ENCODE data around the gene KIF7. TPM values are rescaled to one million over a fixed set of nuclear protein-coding genes. Genes with fewer than 3 reads are reported as not detected.
A peak's percentile ranks its signal among the peaks of the same experiment; 100 is the strongest.

Gene KIF7
- total RNA-seq, 3 donors from 2014 or later, result 1.6 to 9.4 (median 3.1) TPM

DNA sequence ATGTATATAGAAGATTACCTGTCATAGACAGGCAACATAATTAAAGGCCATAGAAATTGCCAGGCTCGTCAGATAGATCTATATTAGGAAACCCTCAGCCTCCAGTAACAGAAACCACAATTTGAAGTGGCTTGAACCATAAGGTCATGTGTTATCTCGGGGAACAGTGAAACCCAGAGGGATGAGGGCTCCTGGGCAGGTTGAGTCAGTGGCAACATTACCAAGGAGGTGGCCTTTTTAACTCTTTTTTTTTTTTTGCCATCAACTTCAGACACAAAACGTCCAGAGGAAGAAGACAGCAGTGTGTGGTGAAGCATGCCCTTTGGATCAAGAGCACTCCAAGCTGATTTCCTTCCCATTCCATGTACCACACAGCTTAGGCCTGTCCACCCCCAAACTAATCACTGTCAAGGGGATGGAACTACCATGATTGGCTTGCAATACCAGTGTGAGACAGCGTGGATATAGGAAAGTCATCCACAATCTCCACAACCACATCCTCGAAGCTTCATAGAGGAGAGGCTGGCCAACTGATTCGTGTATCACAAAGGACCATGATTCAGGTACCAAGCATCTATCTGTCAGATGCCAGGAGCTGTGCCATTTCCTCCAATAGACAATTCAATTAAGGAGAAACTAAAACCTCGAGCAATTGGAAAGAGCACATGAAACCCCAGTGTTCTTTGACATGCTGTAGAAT is 999 bp upstream of the KIF7 start:
- ATAC-seq, result no peak
- H3K9me3 ChIP-seq, result no peaks in the 10 kb centered on the region
- H3K4me1 ChIP-seq (ENCODE audit: low read depth), result no peaks in the 10 kb centered on the region
- H3K36me3 ChIP-seq (ENCODE audit: low read depth), result no peaks in the 10 kb centered on the region
- no peak overlapping the region for H3K4me3 ChIP-seq
- TF ChIP-seq, protein P1, sequence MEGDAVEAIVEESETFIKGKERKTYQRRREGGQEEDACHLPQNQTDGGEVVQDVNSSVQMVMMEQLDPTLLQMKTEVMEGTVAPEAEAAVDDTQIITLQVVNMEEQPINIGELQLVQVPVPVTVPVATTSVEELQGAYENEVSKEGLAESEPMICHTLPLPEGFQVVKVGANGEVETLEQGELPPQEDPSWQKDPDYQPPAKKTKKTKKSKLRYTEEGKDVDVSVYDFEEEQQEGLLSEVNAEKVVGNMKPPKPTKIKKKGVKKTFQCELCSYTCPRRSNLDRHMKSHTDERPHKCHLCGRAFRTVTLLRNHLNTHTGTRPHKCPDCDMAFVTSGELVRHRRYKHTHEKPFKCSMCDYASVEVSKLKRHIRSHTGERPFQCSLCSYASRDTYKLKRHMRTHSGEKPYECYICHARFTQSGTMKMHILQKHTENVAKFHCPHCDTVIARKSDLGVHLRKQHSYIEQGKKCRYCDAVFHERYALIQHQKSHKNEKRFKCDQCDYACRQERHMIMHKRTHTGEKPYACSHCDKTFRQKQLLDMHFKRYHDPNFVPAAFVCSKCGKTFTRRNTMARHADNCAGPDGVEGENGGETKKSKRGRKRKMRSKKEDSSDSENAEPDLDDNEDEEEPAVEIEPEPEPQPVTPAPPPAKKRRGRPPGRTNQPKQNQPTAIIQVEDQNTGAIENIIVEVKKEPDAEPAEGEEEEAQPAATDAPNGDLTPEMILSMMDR (IDR thresholded peaks at IDR 0.05), result no peak
- intact Hi-C loops (cut with DNase I, micrococcal nuclease), result no loop called here
- DNase-seq, result no peak

DNA sequence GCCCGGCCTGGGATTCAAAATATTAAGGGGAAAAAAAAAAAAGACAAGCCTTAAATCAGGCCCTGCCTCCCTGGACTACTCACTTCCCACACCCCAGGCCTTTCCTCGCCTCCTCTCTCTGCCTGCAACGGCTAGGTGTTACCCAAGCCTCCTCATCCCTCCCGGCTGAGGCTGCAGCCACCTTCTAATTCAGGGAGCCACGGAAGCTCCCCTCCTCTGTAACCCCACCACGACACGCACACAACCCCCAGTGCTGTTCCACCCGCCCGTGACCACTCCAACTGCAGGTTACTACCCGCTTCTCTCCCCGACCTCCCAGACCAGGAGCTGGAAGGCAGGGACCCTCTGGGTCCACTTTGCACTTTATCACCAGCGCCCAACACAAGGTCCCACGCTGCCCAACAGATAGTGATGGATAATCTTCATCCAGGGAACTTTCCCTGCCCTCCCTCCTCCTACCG is 936 bp downstream of the KIF7 start:
- Histone ChIP-seq H3K4me3 (no peak overlapping the region), H3K36me3 (ENCODE audit: low read depth) (no peaks in the 10 kb centered on the region), H3K4me1 (ENCODE audit: low read depth) (no peaks in the 10 kb centered on the region), H3K9me3 (no peaks in the 10 kb centered on the region)
- TF ChIP-seq, protein P1 (IDR thresholded peaks at IDR 0.05), result no peak
- intact Hi-C loops (cut with DNase I, micrococcal nuclease), result no loop called here
- ATAC-seq, result no peak
- DNase-seq, result peak in 1 of 3 donors; percentile 12

DNA sequence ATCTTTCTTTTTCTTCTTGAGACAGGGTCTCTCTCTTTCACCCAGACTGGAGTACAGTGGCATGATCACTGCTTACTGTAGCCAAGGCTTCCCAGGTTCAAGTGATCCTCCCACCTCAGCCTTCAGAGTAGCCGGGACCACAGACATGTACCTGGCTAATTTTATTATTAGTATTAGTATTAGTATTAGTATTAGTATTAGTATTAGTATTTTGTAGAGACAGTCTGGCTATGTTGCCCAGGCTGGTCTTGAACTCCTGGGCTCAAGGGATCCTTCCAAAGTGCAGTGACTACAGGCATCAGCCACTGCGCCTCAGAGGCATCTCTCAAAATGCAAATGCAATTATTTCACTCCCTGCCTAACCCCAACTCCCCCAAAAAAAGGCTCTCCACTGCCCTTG is 1.7 kb downstream of the KIF7 start:
- intact Hi-C loops (cut with DNase I, micrococcal nuclease), result no loop called here
- H3K4me3 ChIP-seq, result no peak overlapping the region
- ATAC-seq (no peak), DNase-seq (no peak)
- TF ChIP-seq, protein P1 (IDR thresholded peaks at IDR 0.05), result no peak
- no peaks in the 10 kb centered on the region for H3K36me3 ChIP-seq (ENCODE audit: low read depth)
- no peaks in the 10 kb centered on the region for H3K9me3 ChIP-seq
- no peaks in the 10 kb centered on the region for H3K4me1 ChIP-seq (ENCODE audit: low read depth)

DNA sequence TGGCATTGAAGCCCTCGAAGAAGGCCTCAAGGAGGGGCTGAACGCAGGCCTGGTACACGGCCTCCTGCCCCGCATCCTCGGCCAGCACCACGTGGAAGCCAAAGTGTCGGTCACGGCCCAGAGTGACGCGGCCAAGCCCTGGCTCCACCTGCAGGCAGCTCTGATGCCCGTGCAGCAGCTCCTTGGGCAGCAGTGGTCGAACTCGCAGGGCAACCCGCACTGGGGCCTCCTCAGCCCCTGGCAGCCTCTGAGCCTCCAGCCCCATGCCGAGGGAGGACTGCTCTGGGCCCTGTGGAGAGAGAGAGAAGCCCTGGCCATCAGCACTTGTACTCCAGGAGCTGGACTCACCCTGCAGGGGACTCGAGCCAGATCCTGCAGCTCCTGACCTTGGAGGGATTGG is 2.6 kb downstream of the KIF7 start:
- no peak for ATAC-seq
- Histone ChIP-seq H3K36me3 (ENCODE audit: low read depth) (no peaks in the 10 kb centered on the region), H3K9me3 (no peaks in the 10 kb centered on the region), H3K4me3 (no peak overlapping the region), H3K4me1 (ENCODE audit: low read depth) (no peaks in the 10 kb centered on the region)
- TF ChIP-seq, protein P1 (IDR thresholded peaks at IDR 0.05), result no peak
- intact Hi-C loops (cut with DNase I, micrococcal nuclease), result no loop called here
- no peak for DNase-seq

DNA sequence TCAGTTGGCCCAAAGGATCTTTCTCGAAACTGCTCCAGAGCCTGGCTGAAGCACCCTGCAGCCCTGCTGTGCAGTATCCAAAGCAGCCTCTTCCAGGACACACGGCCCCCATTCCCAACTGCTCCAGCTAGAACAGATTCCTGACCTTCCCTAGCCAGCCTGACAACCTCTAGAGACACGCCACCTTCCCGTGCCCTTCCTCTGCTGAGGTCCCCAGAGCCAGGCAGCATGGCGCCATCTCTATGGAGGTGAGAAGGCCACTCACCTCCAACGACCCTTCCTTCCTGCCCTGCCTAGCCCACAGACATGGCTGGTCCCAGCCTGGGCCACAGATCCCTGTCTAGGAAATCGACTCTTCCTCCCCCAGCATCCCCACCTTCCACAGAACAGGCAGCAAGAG is 3.1 kb downstream of the KIF7 start:
- no peak overlapping the region for H3K4me3 ChIP-seq
- DNase-seq, result no peak
- intact Hi-C loops (cut with DNase I, micrococcal nuclease), result no loop called here
- no peaks in the 10 kb centered on the region for H3K4me1 ChIP-seq (ENCODE audit: low read depth)
- TF ChIP-seq, protein P1 (IDR thresholded peaks at IDR 0.05), result no peak
- no peaks in the 10 kb centered on the region for H3K36me3 ChIP-seq (ENCODE audit: low read depth)
- H3K9me3 ChIP-seq, result no peaks in the 10 kb centered on the region
- no peak for ATAC-seq
